IMR-90 (cell line): Measurements from ENCODE around the gene PLCL1. TPM values are rescaled to one million over a fixed set of nuclear protein-coding genes. Genes with fewer than 3 reads are reported as not detected.

ENCODE experiments used
- ATAC-seq: fragments of 200-7000 bp; cut with Tn5 transposase; 2 replicates; pipeline ENCODE4 v1.9.1; 2020; ENCODE audit warnings: low read depth, mild to moderate bottlenecking, moderate library complexity
- BruUV-seq: library from RNA; stranded (reverse); fragments of 400-500 nt; replicated peaks from 2 replicates; lab custom pipeline; 2021; lab: Mats Ljungman, UMichigan
- CTCF ChIA-PET: fragments of 300-600 bp; formaldehyde crosslinking; extraction: SDS; loops from one replicate; lab custom pipeline; 2021; ENCODE audit warnings: antibody characterized with exemption; lab: Yijun Ruan, JAX
- POLR2A ChIA-PET: fragments of 300-600 bp; sonication (Branson Sonifier 250); formaldehyde crosslinking; loops from one replicate; lab custom pipeline; 2022; ENCODE audit warnings: antibody characterized with exemption; ENCODE audit not compliant: unreplicated experiment; lab: Charles Lee
- DNase-seq: peaks from one replicate; pipeline ENCODE4 v3.0.0; 2013
- H2AFZ ChIP-seq: replicated peaks from 2 replicates; pipeline ENCODE3; 2013; ENCODE audit warnings: low read length, mild to moderate bottlenecking; ENCODE audit not compliant: poor library complexity
- H2AK5ac ChIP-seq: 2 replicates; pipeline ENCODE4 v1.6.1; 2013; ENCODE audit warnings: low read depth, low read length, inconsistent platforms
- H2AK9ac ChIP-seq: replicated peaks from 2 replicates; pipeline ENCODE3; 2013; ENCODE audit warnings: mild to moderate bottlenecking, low read depth, low read length, moderate library complexity; ENCODE audit not compliant: poor library complexity
- H2BK120ac ChIP-seq: 2 replicates; pipeline ENCODE4 v1.6.1; 2013; ENCODE audit warnings: low read depth, low read length, inconsistent platforms
- H2BK15ac ChIP-seq: 3 replicates; pipeline ENCODE4 v1.6.1; 2013; ENCODE audit warnings: low read depth, low read length, inconsistent platforms
- H2BK20ac ChIP-seq: 2 replicates; pipeline ENCODE4 v1.6.1; 2013; ENCODE audit warnings: low read depth, mild to moderate bottlenecking, inconsistent platforms, low read length, moderate library complexity
- H2BK5ac ChIP-seq: 2 replicates; pipeline ENCODE4 v1.6.1; 2013; ENCODE audit warnings: mild to moderate bottlenecking, low read depth, low read length, inconsistent platforms; ENCODE audit not compliant: poor library complexity, severe bottlenecking
- H3K14ac ChIP-seq: replicated peaks from 2 replicates; pipeline ENCODE4 v1.6.1; 2013; ENCODE audit warnings: low read depth, low read length, inconsistent platforms
- H3K18ac ChIP-seq: 2 replicates; pipeline ENCODE4 v1.6.1; 2013; ENCODE audit warnings: low read depth, low read length, control low read depth
- H3K23ac ChIP-seq: 2 replicates; pipeline ENCODE4 v1.6.1; 2013; ENCODE audit warnings: low read depth, low read length, inconsistent platforms
- H3K27ac ChIP-seq: 2 replicates; pipeline ENCODE4 v1.5.1; 2013; ENCODE audit warnings: mild to moderate bottlenecking, control low read depth, low read length; ENCODE audit not compliant: insufficient read depth
- H3K27me3 ChIP-seq: 2 replicates; pipeline ENCODE4 v1.6.1; 2013; ENCODE audit warnings: low read length; ENCODE audit not compliant: control insufficient read depth, insufficient read depth
- H3K36me3 ChIP-seq: 2 replicates; pipeline ENCODE4 v1.6.1; 2013; ENCODE audit warnings: low read length, mixed read lengths; ENCODE audit not compliant: control insufficient read depth, insufficient read depth
- H3K4ac ChIP-seq: 2 replicates; pipeline ENCODE4 v1.6.1; 2013; ENCODE audit warnings: low read depth, low read length, inconsistent platforms
- H3K4me1 ChIP-seq: 2 replicates; pipeline ENCODE4 v1.6.1; 2013; ENCODE audit warnings: low read length, mixed read lengths; ENCODE audit not compliant: control insufficient read depth, insufficient read depth
- H3K4me2 ChIP-seq: 2 replicates; pipeline ENCODE4 v1.6.1; 2013; ENCODE audit warnings: low read depth, mild to moderate bottlenecking, control low read depth, low read length, moderate library complexity
- H3K4me3 ChIP-seq: 2 replicates; pipeline ENCODE4 v1.5.1; 2013; ENCODE audit warnings: low read depth, mild to moderate bottlenecking, control low read depth, low read length, moderate library complexity; ENCODE audit not compliant: insufficient read depth
- H3K56ac ChIP-seq: 2 replicates; pipeline ENCODE4 v1.6.1; 2013; ENCODE audit warnings: low read length, inconsistent platforms; ENCODE audit not compliant: insufficient read depth; ENCODE audit errors: extremely low read depth
- H3K79me1 ChIP-seq, 2 experiments: 2 replicates each; pipeline ENCODE4 v1.6.1; 2013; ENCODE audit warnings: low read length in 2 of 2, inconsistent platforms in 1 of 2, low read depth in 1 of 2
- H3K9ac ChIP-seq: 2 replicates; pipeline ENCODE4 v1.6.1; 2013; ENCODE audit warnings: low read depth, low read length, control low read depth
- H3K9me1 ChIP-seq: 2 replicates; pipeline ENCODE4 v1.6.1; 2013; ENCODE audit warnings: low read length, inconsistent platforms; ENCODE audit not compliant: insufficient read depth
- H3K9me3 ChIP-seq: 2 replicates; pipeline ENCODE4 v1.6.1; 2013; ENCODE audit warnings: low read length; ENCODE audit not compliant: control insufficient read depth, insufficient read depth
- H4K20me1 ChIP-seq: 2 replicates; pipeline ENCODE4 v1.6.1; 2013; ENCODE audit warnings: low read length, inconsistent platforms; ENCODE audit not compliant: insufficient read depth
- H4K5ac ChIP-seq: 2 replicates; pipeline ENCODE4 v1.6.1; 2013; ENCODE audit warnings: mild to moderate bottlenecking, low read depth, low read length, control low read depth
- H4K8ac ChIP-seq, 2 experiments: 2 replicates each; pipeline ENCODE4 v1.6.1; 2013; ENCODE audit warnings: low read depth in 2 of 2, low read length in 2 of 2, control low read depth in 1 of 2, inconsistent platforms in 1 of 2
- H4K91ac ChIP-seq: 2 replicates; pipeline ENCODE4 v1.6.1; 2013; ENCODE audit warnings: low read depth, low read length, inconsistent platforms; ENCODE audit not compliant: insufficient read depth
- BHLHE40 ChIP-seq: fragments of 150-350 bp; IDR thresholded peaks from 2 replicates; pipeline ENCODE4 v1.6.1; 2016; ENCODE audit warnings: mild to moderate bottlenecking, low read depth, low read length
- CEBPB ChIP-seq: IDR thresholded peaks from 2 replicates; pipeline ENCODE4 v1.6.1; 2012; ENCODE audit warnings: low read depth, low read length, improper control_type of control experiment
- CTCF ChIP-seq: conservative IDR thresholded peaks from 2 replicates; pipeline ENCODE4 v1.5.1; 2012; ENCODE audit warnings: mild to moderate bottlenecking, low read depth, low read length, improper control_type of control experiment
- FOS ChIP-seq: fragments of 150-350 bp; IDR thresholded peaks from 2 replicates; pipeline ENCODE4 v1.6.1; 2016; ENCODE audit warnings: low read depth, low read length
- MAZ ChIP-seq: IDR thresholded peaks from 2 replicates; pipeline ENCODE4 v1.6.1; 2012; ENCODE audit warnings: low read depth, mild to moderate bottlenecking, low read length, improper control_type of control experiment, moderate library complexity, borderline replicate concordance
- MXI1 ChIP-seq: IDR thresholded peaks from 2 replicates; pipeline ENCODE4 v1.6.1; 2012; ENCODE audit warnings: low read depth, mild to moderate bottlenecking, low read length, moderate library complexity, borderline replicate concordance
- POLR2A ChIP-seq: IDR thresholded peaks from 2 replicates; pipeline ENCODE4 v1.6.1; 2012; ENCODE audit warnings: mild to moderate bottlenecking, low read depth, low read length
- RAD21 ChIP-seq: IDR thresholded peaks from 2 replicates; pipeline ENCODE4 v1.6.1; 2012; ENCODE audit warnings: low read length, improper control_type of control experiment
- RCOR1 ChIP-seq: IDR thresholded peaks from 2 replicates; pipeline ENCODE4 v1.6.1; 2012; ENCODE audit warnings: mild to moderate bottlenecking, low read length, improper control_type of control experiment; ENCODE audit not compliant: insufficient replicate concordance
- RFX5 ChIP-seq: IDR thresholded peaks from 2 replicates; pipeline ENCODE4 v1.8.0; 2012; ENCODE audit warnings: low read depth, mild to moderate bottlenecking, low read length, moderate library complexity
- SMC3 ChIP-seq: fragments of 150-350 bp; IDR thresholded peaks from 2 replicates; pipeline ENCODE4 v1.6.1; 2016; ENCODE audit warnings: low read depth, mild to moderate bottlenecking, antibody characterized with exemption, low read length, moderate library complexity
- WGBS, 2 experiments: methylation state at CpG; one replicate each; pipeline versions ENCODE4 v1.1.5 to v1.1.7; 2013; ENCODE audit warnings: missing lambda C conversion rate in 2 of 2; ENCODE audit not compliant: insufficient read length in 1 of 2; ENCODE audit errors: extremely low coverage in 2 of 2; 5-methylcytosine and 5-hydroxymethylcytosine counted together
- dilution Hi-C: fragments of 300-500 bp; cut with HindIII; formaldehyde crosslinking; loops from one replicate; pipeline ENCODE4 v1.14.3; 2018; ENCODE audit warnings: low sequenced_read_pairs; ENCODE audit not compliant: unreplicated experiment
- in situ Hi-C: fragments of 300-500 bp; cut with MboI; formaldehyde crosslinking; loops from 3 replicates; pipeline ENCODE4 v1.14.3; 2019; ENCODE audit warnings: low sequenced_read_pairs, inconsistent platforms, mixed read lengths
- intact Hi-C: fragments of 100-400 bp; cut with micrococcal nuclease; formaldehyde crosslinking; loops from 2 replicates; pipeline ENCODE4 v1.10.0; 2022
- polyA plus RNA-seq, 3 experiments: library from polyadenylated mRNA; depleted of rRNA; stranded (reverse); fragments of >200 nt; gene quantifications; 2 replicates each; pipeline ENCODE4 v1.2.3, GENCODE V29; 2012; ENCODE audit warnings: low replicate concordance in 1 of 3
- total RNA-seq: library from RNA; depleted of rRNA; stranded (reverse); fragments of >200 nt; gene quantifications from 2 replicates; pipeline ENCODE4 v1.2.3, GENCODE V29; 2012

The PLCL1 gene
- total and polyA plus RNA-seq, 2 of the 4 experiments (the other 2 are of a cell fraction) = 0.14 to 0.18 TPM

DNA sequence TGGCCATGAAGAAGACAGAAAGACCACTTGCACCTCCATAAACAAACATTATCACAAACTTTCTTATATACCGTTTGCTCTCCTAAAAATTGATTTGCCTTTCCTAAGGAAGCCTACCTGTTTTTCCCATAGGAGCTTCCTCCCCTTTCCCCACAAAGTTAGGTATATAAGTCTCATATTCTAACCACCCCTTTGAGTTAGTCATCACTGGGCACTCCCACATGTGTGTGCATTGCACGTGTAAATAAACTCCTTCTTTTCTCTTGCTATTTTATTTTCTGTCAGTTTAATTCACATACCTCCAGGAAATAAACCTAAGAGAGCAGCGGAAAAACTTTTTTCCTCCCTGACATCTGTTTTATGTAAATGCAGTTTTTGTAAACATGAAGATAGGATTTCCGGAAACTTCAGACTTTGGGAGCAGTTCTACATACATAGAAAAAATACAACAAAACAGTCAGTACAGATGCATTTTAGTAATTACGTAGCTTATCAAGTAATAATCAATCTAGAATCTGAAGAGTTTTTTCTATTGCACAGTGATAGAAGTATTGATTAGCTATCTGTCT, 46.6 kb downstream of the PLCL1 start:
- Histone ChIP-seq H2AK5ac (no peak overlapping the region), H2BK15ac (no peak overlapping the region), H3K18ac (no peak overlapping the region), H3K36me3 (no peaks in the 10 kb centered on the region), H4K91ac (no peak overlapping the region), H2BK120ac (no peak overlapping the region), H3K9me1 (no peaks in the 10 kb centered on the region), H2BK5ac (no peak overlapping the region), H4K8ac (no peak overlapping the region), H2BK20ac (no peak overlapping the region), H4K20me1 (no peaks in the 10 kb centered on the region), H3K9ac (no peak overlapping the region), H3K4me1 (no peaks in the 10 kb centered on the region), H3K4me2 (no peak overlapping the region), H2AK9ac (no peak overlapping the region), H3K79me1 (no peaks in the 10 kb centered on the region), H3K14ac (no peak overlapping the region), H3K56ac (no peak overlapping the region), H3K4ac (no peak overlapping the region), H3K23ac (no peak overlapping the region), H3K27ac (no peak overlapping the region), H3K9me3 (no peaks in the 10 kb centered on the region), H2AFZ (no peak overlapping the region), H4K5ac (no peak overlapping the region), H3K27me3 (no peaks in the 10 kb centered on the region), H3K4me3 (no peak overlapping the region)
- ATAC-seq (peak; percentile 22; the same call in 1 of the 2 replicates), DNase-seq (peak; percentile 5)
- intact Hi-C loops (no loop called here), in situ Hi-C loops (no loop called here), dilution Hi-C loops (no loop called here)
- no CpG with 5 or more reads among the region's 5 CpGs for WGBS, 2 experiments
- ChIA-PET CTCF (interaction anchor here (0.7 kb wide), 1 partner anchor 13 kb away, joined by 3 read pairs; no protein-coding TSS in a partner anchor), POLR2A (no interaction called here)
- TF ChIP-seq CTCF (no peak), RAD21 (no peak), MXI1 (no peak), RCOR1 (no peak), FOS (no peak), CEBPB (no peak), MAZ (no peak), POLR2A (no peak), RFX5 (no peak), SMC3 (no peak), BHLHE40 (no peak)
- BruUV-seq = no TSS peak
